ENCODE measurements around the gene CALHM5. TPM values are rescaled to one million over a fixed set of nuclear protein-coding genes. Genes with fewer than 3 reads are reported as not detected.

CALHM5 gene
- total RNA-seq, 1 experiment from 2014 or later = 1.1 TPM

DNA sequence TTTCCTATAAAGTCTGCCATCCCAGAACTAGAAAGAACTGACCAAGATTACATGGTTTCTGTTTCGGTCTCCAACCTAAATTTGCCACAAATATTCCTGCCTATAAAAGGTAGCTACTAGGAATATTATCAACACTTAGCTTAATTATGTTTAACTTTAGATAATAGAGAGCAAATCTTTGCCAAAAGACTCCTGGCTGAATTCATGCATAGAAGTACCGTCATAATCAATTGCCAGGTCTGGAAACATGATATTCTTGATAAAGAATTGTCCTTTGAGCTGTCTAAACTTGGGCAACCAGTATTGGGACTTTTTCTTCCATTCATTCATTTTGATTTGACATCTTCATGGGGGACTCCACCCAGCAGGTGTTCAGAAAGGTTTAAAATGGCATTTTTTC is 27.8 kb upstream of the CALHM5 start:
- no peaks in the 10 kb centered on the region for H3K9me3 Mint-ChIP-seq (ENCODE audit: unreplicated experiment)
- Histone ChIP-seq H3K36me3 (ENCODE audit: control insufficient read depth, insufficient read depth, low read length) (no peaks in the 10 kb centered on the region), H3K4me1 (no peaks in the 10 kb centered on the region), H3K9me3 (no peaks in the 10 kb centered on the region), H3K4me3 (ENCODE audit: low read depth, low read length) (no peak overlapping the region), H3K27me3 (replicated peaks; ENCODE audit: control insufficient read depth, insufficient read depth, low read length) (no peaks in the 10 kb centered on the region)
- peaks cover 14% of the 10 kb centered on the region for H3K27me3 Mint-ChIP-seq (ENCODE audit: insufficient read depth, unreplicated experiment)
- CTCF ChIA-PET = no interaction called here
- H3K4me3 Mint-ChIP-seq (ENCODE audit: unreplicated experiment) = no peak overlapping the region
- POLR2A ChIA-PET = no interaction called here
- BruUV-seq (replicated peaks) = no TSS peak
- H3K27ac Mint-ChIP-seq (ENCODE audit: unreplicated experiment) = no peak overlapping the region
- no peaks in the 10 kb centered on the region for H3K36me3 Mint-ChIP-seq (ENCODE audit: insufficient read depth, unreplicated experiment)
- intact Hi-C loops (cut with micrococcal nuclease; ENCODE audit: unreplicated experiment) = no loop called here
- DNase-seq = no peak
- no peak for TF ChIP-seq CTCF (IDR thresholded peaks at IDR 0.05; ENCODE audit: insufficient read depth in 1 of 2, low read depth in 1 of 2, low read length in 1 of 2, severe bottlenecking in 1 of 2, unreplicated experiment in 1 of 2)
- no peaks in the 10 kb centered on the region for H3K4me1 Mint-ChIP-seq (ENCODE audit: low read depth, unreplicated experiment)

- Histone ChIP-seq H3K9me3 (no peaks in the 10 kb centered on the region), H3K36me3 (ENCODE audit: control insufficient read depth, insufficient read depth, low read length) (no peaks in the 10 kb centered on the region), H3K4me1 (no peaks in the 10 kb centered on the region), H3K27me3 (replicated peaks; ENCODE audit: control insufficient read depth, insufficient read depth, low read length) (no peaks in the 10 kb centered on the region), H3K4me3 (ENCODE audit: low read depth, low read length) (no peak overlapping the region)
- no TSS peak for BruUV-seq (replicated peaks)
- no peak for DNase-seq
- H3K9me3 Mint-ChIP-seq (ENCODE audit: unreplicated experiment) = peaks cover 7% of the 10 kb centered on the region
- no peak overlapping the region for H3K27ac Mint-ChIP-seq (ENCODE audit: unreplicated experiment)
- ChIA-PET POLR2A (no interaction called here), CTCF (no interaction called here)
- no peak overlapping the region for H3K4me3 Mint-ChIP-seq (ENCODE audit: unreplicated experiment)
- intact Hi-C loops (cut with micrococcal nuclease; ENCODE audit: unreplicated experiment) = no loop called here
- H3K4me1 Mint-ChIP-seq (ENCODE audit: low read depth, unreplicated experiment) = no peaks in the 10 kb centered on the region
- no peak for TF ChIP-seq CTCF (IDR thresholded peaks at IDR 0.05; ENCODE audit: insufficient read depth in 1 of 2, low read depth in 1 of 2, low read length in 1 of 2, severe bottlenecking in 1 of 2, unreplicated experiment in 1 of 2)
- H3K27me3 Mint-ChIP-seq (ENCODE audit: insufficient read depth, unreplicated experiment) = peaks cover 25% of the 10 kb centered on the region
- no peaks in the 10 kb centered on the region for H3K36me3 Mint-ChIP-seq (ENCODE audit: insufficient read depth, unreplicated experiment)
Observed at GRCh38 chr6:116485559-116486184, 25.8 kb upstream of the CALHM5 start.

GRCh38 chr6:116491610-116492330 is 19.7 kb upstream of the CALHM5 start:
- no peak for TF ChIP-seq CTCF (IDR thresholded peaks at IDR 0.05; ENCODE audit: insufficient read depth in 1 of 2, low read depth in 1 of 2, low read length in 1 of 2, severe bottlenecking in 1 of 2, unreplicated experiment in 1 of 2)
- H3K36me3 Mint-ChIP-seq (ENCODE audit: insufficient read depth, unreplicated experiment) = no peaks in the 10 kb centered on the region
- Histone ChIP-seq H3K36me3 (ENCODE audit: control insufficient read depth, insufficient read depth, low read length) (no peaks in the 10 kb centered on the region), H3K27me3 (replicated peaks; ENCODE audit: control insufficient read depth, insufficient read depth, low read length) (no peaks in the 10 kb centered on the region), H3K4me3 (ENCODE audit: low read depth, low read length) (no peak overlapping the region), H3K9me3 (no peaks in the 10 kb centered on the region), H3K4me1 (no peaks in the 10 kb centered on the region)
- H3K27ac Mint-ChIP-seq (ENCODE audit: unreplicated experiment) = no peak overlapping the region
- H3K27me3 Mint-ChIP-seq (ENCODE audit: insufficient read depth, unreplicated experiment) = peaks cover 13% of the 10 kb centered on the region
- no TSS peak for BruUV-seq (replicated peaks)
- intact Hi-C loops (cut with micrococcal nuclease; ENCODE audit: unreplicated experiment) = no loop called here
- no peaks in the 10 kb centered on the region for H3K4me1 Mint-ChIP-seq (ENCODE audit: low read depth, unreplicated experiment)
- H3K9me3 Mint-ChIP-seq (ENCODE audit: unreplicated experiment) = peaks cover 9% of the 10 kb centered on the region
- ChIA-PET POLR2A (no interaction called here), CTCF (no interaction called here)
- H3K4me3 Mint-ChIP-seq (ENCODE audit: unreplicated experiment) = no peak overlapping the region
- no peak for DNase-seq
